T-helper 17 cell (primary cell): ENCODE data around the gene AQP12B. TPM values are rescaled to one million over a fixed set of nuclear protein-coding genes. Genes with fewer than 3 reads are reported as not detected.
"Not testable (repeated sequence)": the region's sequence is repeated elsewhere in the genome, so short reads cannot be mapped to it uniquely, and the experiment has no call there.

Source experiments
- ATAC-seq: fragments of 150-1000 bp; cut with Tn5 transposase; 2 replicates; pipeline ENCODE4 v1.10.0; 2021; ENCODE audit warnings: mild to moderate bottlenecking, moderate library complexity
- DNase-seq, 3 donors: peaks; one replicate each; pipeline versions ENCODE4 v3.0.0 to v3.0.0-alpha.2; 2020 to 2021
- H3K9me3 ChIP-seq: one replicate; pipeline ENCODE4 v1.7.0; 2013; ENCODE audit warnings: low read length, mild to moderate bottlenecking; ENCODE audit not compliant: control insufficient read depth, poor library complexity, severe bottlenecking
- H3K27ac Mint-ChIP-seq: one replicate; pipeline ENCODE4 v1.8.0; 2022; ENCODE audit warnings: mild to moderate bottlenecking, moderate library complexity, mixed read lengths
- H3K27me3 Mint-ChIP-seq: one replicate; pipeline ENCODE4 v1.8.0; 2022; ENCODE audit warnings: mixed read lengths
- H3K36me3 Mint-ChIP-seq: one replicate; pipeline ENCODE4 v1.8.0; 2022; ENCODE audit warnings: low read depth, mixed read lengths
- H3K4me1 Mint-ChIP-seq: one replicate; pipeline ENCODE4 v1.8.0; 2022; ENCODE audit warnings: mild to moderate bottlenecking, mixed read lengths
- H3K4me3 Mint-ChIP-seq: one replicate; pipeline ENCODE4 v1.8.0; 2022; ENCODE audit warnings: mild to moderate bottlenecking, moderate library complexity, mixed read lengths
- total RNA-seq, 4 donors: library from RNA in 2 of 4; stranded (reverse) in 2 of 4; gene quantifications; one replicate each; pipeline ENCODE4 v1.2.3 and lab custom pipeline; 2022 to 2026

Gene AQP12B
- total RNA-seq, 2 donors from 2014 or later: not detected

DNA sequence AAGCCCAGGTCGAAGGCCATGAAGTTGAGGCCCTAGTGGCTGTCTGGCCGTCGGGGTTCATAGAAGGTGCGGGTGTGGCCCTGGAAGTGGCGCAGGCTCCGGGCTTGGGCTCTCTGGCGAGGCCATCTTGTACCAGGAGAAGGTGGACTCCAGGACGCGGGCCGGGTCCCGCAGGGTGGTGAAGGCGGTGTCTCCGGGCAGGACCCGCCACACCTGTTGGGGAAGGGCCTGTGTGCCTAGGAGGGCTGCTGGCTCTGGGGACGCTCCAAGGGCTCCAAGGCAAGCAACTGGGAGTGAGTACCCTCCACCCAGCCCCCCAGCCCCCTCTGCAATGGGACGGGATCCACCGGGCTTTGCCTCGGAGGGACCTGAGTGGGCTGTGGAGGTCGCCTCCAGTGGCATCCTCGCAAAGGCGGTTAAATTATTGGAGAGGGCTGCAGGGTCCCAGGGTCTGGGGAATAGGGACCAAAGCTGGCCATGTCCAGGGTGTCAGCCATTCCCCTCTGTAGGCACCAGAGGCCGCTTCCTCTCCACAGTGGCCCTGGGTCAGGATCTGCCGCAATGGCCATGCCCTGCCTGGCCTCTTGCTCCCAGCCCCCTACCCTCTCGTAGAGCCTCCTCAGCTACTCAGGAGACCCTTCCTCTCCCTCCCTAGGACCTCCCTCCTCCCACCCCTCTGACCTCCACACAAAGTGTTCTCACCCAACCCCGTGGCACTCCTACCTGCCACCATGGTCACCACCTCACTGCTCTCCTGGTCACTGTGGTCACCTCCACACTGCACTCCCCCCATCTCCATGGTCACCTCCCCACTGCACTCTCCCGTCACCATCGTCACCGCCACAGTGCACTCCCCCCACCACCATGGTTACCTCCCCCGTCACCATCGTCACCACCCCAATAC is 19.3 kb upstream of the AQP12B start:
- DNase-seq: no peak
- ATAC-seq: no peak
- Mint-ChIP-seq H3K27me3 (peaks cover 18% of the 10 kb centered on the region), H3K4me1 (peaks cover 17% of the 10 kb centered on the region), H3K36me3 (peaks cover 3% of the 10 kb centered on the region), H3K4me3 (no peak overlapping the region), H3K27ac (no peak overlapping the region)
- no peaks in the 10 kb centered on the region for H3K9me3 ChIP-seq

- ATAC-seq (no peak), DNase-seq (peak in 1 of 3 donors; percentile 7)
- H3K4me1 Mint-ChIP-seq: peaks cover 17% of the 10 kb centered on the region
- H3K27ac Mint-ChIP-seq: no peak overlapping the region
- no peak overlapping the region for H3K4me3 Mint-ChIP-seq
- H3K36me3 Mint-ChIP-seq: peaks cover 3% of the 10 kb centered on the region
- H3K9me3 ChIP-seq: no peaks in the 10 kb centered on the region
- peaks cover 18% of the 10 kb centered on the region for H3K27me3 Mint-ChIP-seq
Measured at GRCh38 chr2:240701091-240701735, 18.5 kb upstream of the AQP12B start.

DNA sequence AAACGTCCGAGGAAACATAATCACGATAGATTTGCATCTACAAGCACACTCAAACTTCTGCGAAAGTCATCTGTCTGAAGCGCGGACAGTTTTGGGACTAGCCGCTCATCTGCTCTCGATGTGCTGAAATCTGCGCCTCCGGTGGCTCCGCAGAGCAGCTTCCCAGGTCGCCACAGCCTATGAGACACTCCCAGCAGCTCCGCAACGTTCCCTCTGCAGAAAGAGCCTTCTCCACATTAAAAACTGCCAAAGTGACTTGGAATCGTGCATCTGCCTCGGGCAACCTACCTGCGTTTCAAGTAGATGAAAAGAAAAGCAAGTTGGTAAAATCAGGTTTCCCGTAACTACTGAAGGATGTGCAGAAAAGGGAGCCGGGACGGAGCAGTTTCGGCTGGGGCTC is 17.9 kb upstream of the AQP12B start:
- peaks cover 16% of the 10 kb centered on the region for H3K4me1 Mint-ChIP-seq
- not testable (repeated sequence) for DNase-seq, H3K4me3 Mint-ChIP-seq, H3K36me3 Mint-ChIP-seq, H3K9me3 ChIP-seq, H3K27ac Mint-ChIP-seq, ATAC-seq
- H3K27me3 Mint-ChIP-seq: peaks cover 17% of the 10 kb centered on the region

DNA sequence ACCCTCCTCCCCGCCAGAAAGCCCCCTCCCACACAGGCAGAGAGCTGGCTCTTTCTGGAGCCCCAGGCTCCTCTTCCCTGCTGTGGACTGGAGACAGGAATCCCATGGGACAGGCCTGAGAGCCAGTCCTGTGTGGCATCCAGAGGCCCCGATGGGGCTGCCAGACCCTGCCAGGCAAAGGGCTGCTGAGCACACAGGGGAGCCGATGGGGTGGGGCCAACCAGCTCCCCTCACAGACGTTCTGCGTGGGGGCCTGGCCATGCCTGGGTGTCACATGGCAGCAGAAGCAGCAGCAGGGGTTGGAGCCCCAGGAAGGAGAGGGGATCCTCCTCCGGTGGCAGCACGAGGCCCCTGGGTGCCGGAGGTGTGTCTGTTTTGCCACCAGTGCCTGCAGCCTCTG is 17.1 kb upstream of the AQP12B start:
- H3K4me1 Mint-ChIP-seq, H3K27me3 Mint-ChIP-seq, H3K36me3 Mint-ChIP-seq, H3K27ac Mint-ChIP-seq, H3K9me3 ChIP-seq, ATAC-seq, H3K4me3 Mint-ChIP-seq: not testable (repeated sequence)
- peak in 1 of 3 donors; percentile 3 for DNase-seq

DNA sequence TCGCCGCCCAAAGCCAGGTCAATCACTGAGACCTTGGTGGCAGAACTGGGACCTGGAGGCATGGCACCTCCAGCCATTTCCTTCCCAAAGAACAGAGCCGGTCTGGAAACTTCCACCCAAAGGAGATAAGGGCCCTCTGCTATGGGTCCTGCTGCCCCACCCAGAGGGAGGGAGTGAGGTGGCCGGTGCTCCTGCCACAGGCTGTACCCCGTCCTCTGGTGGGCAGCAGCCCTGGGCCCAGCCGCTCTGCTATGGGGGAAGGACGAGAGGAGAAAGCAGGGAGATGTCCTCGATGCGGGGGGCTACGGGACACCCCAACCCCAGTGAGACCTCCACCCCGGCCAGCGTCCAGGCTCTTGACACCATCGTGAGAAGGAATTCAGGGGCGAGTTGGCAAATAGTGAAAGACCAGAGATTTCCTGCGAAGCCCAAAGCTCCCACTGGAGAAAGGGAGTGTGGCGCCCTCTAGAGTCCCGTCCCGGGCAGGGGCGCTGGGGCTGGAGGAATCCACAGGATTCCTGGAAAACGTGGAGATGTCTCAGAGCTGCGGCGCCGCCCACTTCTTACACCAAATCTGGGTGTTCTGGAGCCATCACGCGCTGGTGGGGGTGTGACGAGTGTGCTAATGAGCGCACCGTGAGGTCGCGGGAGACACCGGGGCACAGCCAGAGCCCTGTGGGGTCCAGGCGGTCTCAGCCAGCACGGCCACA is 16.3 kb upstream of the AQP12B start:
- H3K36me3 Mint-ChIP-seq, DNase-seq, H3K27me3 Mint-ChIP-seq, ATAC-seq, H3K9me3 ChIP-seq, H3K4me3 Mint-ChIP-seq, H3K4me1 Mint-ChIP-seq, H3K27ac Mint-ChIP-seq: not testable (repeated sequence)

DNA sequence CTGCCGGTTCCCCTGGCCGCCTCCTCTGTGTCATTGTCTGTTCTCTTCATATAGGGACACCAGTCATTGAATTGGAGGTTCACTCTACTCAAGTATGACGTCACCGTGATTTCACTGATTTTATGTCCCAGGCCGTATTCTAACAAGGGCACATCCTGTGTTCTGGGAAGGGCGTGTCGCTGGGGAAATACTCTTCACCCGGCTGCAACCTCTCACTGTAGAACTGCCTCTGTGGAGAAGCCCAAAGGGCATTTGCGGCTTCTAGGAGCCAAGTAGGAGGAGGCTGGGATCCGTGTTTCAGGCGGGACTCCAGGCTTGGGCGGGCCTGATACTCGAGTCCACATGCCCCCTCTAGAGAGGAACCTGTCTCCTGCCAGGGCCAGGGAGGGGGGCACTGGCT is 13.8 kb upstream of the AQP12B start:
- H3K27ac Mint-ChIP-seq, DNase-seq, H3K9me3 ChIP-seq, ATAC-seq, H3K4me1 Mint-ChIP-seq, H3K36me3 Mint-ChIP-seq, H3K4me3 Mint-ChIP-seq, H3K27me3 Mint-ChIP-seq: not testable (repeated sequence)

DNA sequence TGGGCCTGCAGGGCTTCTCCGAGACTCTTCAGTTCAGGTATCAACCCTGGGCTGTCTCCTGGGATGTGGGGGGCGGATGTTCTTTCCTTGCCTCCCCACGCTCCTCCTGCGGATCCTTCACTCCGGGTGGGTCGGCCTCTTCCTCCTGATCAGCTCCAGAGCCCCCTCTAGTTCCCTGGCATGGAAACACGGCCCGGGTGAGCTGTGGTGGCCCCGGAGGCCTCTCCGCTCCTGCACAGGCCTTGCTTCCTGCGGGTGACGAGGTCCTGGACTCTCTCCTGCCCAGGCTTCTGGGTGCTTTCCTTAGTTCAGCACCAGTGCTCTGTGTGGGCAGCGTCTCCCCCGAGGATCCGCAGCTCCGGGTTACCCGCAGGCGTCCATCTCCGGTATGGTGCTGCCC is 12.9 kb upstream of the AQP12B start:
- not testable (repeated sequence) for H3K27me3 Mint-ChIP-seq, H3K4me1 Mint-ChIP-seq, H3K36me3 Mint-ChIP-seq, ATAC-seq, H3K9me3 ChIP-seq, H3K4me3 Mint-ChIP-seq, H3K27ac Mint-ChIP-seq, DNase-seq

DNA sequence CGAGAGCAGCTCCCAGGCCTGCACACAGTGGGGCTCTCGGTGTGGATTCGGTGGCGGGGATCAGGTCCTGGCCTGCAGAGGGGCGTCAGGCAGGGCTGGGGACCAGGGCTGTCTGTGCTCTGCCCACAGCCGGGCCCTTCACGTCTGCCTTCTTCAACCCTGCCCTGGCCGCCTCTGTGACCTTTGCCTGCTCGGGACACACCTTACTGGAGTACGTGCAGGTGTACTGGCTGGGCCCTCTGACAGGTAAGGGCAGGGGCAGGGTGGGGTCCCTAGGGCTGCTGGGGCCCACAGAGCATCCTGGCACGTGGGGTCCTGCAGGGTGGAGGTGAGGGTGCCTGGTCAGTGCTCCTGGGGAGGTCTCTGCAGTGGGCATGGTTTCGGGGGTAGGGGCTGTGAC is 11.6 kb upstream of the AQP12B start:
- not testable (repeated sequence) for H3K9me3 ChIP-seq, H3K27ac Mint-ChIP-seq, H3K4me1 Mint-ChIP-seq, H3K4me3 Mint-ChIP-seq, H3K36me3 Mint-ChIP-seq, DNase-seq, H3K27me3 Mint-ChIP-seq, ATAC-seq

DNA sequence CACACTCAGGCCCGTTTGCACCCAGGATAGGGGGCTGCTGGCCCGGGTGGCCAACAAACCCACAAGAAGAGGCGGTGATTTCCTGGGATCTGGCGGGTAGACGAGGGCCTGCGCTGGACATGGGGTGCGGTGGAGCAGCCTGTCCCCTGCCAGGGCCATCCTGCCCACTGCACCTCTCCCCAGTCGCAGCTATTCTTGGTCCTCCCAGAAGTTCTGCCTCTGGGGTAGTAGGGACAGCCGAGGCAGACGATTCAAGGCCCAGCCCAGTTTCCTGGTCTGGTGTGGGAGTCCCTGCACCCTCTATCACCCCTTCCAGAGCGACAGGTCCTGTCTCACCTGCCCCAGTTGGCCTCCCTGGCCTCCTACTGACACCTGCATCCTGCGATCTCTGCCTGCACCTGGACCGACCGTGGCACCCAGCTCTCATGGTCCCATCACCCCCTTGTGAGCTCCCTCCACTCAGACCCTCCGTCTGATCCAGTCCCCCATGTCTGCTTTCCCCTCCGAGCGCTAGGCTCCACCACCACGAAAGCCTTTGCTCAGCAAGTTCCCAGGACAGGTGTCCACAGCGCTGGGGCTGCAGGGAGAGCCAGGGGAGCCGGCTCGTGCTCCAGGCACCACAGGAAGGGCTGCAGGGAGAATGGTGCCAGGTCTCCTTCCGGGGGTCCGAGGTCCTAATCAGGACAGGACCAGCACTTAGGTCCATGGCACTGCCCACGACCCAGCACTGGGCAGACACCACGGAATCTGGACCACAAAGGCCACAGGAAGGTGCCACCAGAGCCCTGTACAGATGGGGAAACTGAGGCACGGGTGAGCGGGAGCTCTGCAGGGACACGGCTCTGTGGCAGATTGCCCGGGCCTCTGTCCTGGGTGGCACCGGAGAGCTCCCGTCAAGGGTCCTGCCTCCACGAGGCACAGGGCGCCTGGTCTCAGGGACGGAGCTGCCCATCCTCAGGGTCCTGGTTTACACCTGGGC is 10.2 kb upstream of the AQP12B start:
- not testable (repeated sequence) for H3K9me3 ChIP-seq, H3K27ac Mint-ChIP-seq, H3K27me3 Mint-ChIP-seq, H3K36me3 Mint-ChIP-seq, H3K4me3 Mint-ChIP-seq, ATAC-seq, DNase-seq, H3K4me1 Mint-ChIP-seq

DNA sequence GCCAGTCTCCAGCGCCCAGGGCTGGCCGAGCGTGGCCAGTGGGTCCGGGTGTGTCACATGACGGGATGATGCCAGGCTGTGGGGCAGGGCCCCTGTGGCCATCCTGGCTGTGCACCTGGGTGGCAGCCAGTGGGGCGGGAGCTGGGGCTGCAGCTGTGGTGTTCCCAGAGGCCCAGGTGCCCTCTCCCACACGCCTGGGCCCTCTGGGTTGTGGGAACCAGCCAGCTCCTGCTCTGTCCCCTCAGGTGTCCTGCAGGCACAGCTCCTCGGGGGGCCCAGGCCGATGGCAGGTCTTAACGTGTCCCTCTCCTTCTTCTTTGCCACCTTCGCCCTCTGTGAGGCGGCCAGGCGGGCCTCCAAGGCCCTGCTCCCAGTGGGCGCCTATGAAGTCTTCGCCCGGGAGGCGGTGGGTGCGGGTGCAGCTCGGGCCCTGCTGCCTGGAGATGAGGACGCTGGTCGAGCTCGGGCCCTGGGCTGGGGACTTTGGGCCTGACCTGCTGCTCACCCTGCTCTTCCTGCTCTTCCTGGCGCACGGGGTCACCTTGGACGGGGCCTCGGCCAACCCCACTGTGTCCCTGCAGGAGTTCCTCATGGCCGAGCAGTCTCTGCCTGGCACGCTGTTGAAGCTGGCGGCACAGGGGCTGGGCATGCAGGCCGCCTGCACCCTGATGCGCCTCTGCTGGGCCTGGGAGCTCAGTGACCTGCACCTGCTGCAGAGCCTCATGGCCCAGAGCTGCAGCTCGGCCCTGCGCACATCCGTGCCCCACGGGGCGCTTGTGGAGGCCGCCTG is 9.1 kb upstream of the AQP12B start, which contains the start of gene AQP12A:
Gene AQP12A (plus strand): TSS at position 236 of the 790 bp plus-strand sequence. CDS start 48 bp downstream, at position 284.
- DNase-seq, H3K27me3 Mint-ChIP-seq, H3K4me3 Mint-ChIP-seq, H3K4me1 Mint-ChIP-seq, H3K27ac Mint-ChIP-seq, ATAC-seq, H3K36me3 Mint-ChIP-seq, H3K9me3 ChIP-seq: not testable (repeated sequence)

- not testable (repeated sequence) for H3K4me1 Mint-ChIP-seq, H3K9me3 ChIP-seq, DNase-seq, H3K27ac Mint-ChIP-seq, H3K4me3 Mint-ChIP-seq, H3K36me3 Mint-ChIP-seq, ATAC-seq, H3K27me3 Mint-ChIP-seq
Measured at GRCh38 chr2:240691075-240691427, 8.4 kb upstream of the AQP12B start.
